ENCODE data around the gene IPCEF1.

IPCEF1 gene

DNA sequence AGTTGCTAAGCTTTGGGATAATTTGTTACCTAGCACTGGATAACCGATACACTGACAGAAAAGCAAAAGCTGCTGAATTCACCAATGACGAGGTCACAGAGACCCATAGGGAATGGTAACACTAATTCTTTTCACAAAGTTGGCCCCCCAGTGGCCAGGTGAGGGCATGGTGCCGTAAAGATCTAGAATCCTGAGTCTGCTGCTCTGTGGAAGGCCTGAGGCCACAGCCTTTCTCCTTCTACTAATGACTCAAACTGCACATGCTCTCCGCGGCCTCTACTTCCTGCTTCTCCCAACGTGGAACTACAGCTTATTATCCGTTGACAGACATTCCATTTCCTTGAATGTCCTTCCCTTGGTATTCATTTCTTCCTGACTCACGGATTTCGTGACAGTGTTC is 190.5 kb downstream of the IPCEF1 start:
- FAIRE-seq (no peak), DNase-seq (ENCODE audit: insufficient read length, low spot score) (no peak)
- no peak for TF ChIP-seq POLR2A (IDR thresholded peaks at IDR 0.05; ENCODE audit: low read depth, low read length)

DNA sequence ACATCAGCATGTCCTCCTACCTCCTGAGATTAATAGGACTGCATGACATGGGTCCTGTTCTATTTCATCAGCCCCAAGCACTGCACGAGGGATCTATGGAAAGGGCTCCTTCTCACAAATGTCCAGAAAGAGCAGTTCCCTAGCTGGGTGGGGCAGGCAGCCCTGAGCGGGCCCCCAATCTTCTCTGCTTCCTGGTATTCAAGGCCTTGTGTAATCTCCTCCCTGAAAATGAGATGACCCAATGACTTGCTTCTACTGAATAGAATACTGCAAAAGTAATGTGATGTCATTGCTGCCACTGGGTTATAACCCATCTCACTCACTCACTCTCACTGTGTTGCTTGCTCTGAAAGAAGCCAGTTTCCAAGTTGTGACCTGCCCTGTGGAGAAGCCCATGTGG is 191.1 kb downstream of the IPCEF1 start:
- DNase-seq (ENCODE audit: insufficient read length, low spot score) = no peak
- no peak for TF ChIP-seq POLR2A (IDR thresholded peaks at IDR 0.05; ENCODE audit: low read depth, low read length)
- FAIRE-seq = no peak

DNA sequence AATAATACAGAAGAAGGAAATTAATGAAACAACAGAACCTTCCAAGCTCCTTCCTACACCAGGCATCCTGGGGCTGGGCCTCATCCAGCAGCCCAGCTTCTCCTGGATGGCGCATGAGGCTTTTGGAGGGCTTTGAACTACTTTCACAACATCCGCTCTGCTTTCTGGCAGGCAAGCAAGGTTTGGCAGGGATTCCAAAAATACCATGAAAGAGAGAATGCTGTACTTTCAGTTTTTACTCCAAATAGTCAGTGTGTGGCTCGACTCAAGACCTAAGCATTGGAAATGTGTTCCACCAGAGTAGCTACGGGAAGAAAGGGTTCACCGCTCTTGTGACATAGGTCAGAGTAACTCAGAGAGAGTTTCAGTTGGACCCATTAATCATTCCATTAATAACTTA is 192.2 kb downstream of the IPCEF1 start:
- DNase-seq (ENCODE audit: insufficient read length, low spot score) (no peak), FAIRE-seq (no peak)
- no peak for TF ChIP-seq POLR2A (IDR thresholded peaks at IDR 0.05; ENCODE audit: low read depth, low read length)

- FAIRE-seq (no peak), DNase-seq (ENCODE audit: insufficient read length, low spot score) (no peak)
These were observed 194.9 kb downstream of the IPCEF1 start for GRCh38 chr6:154161689-154162088.

GRCh38 chr6:154159126-154159525 is 197.5 kb downstream of the IPCEF1 start:
- no peak for FAIRE-seq
- no peak for TF ChIP-seq POLR2A (IDR thresholded peaks at IDR 0.05; ENCODE audit: low read depth, low read length)
- DNase-seq (ENCODE audit: insufficient read length, low spot score) = no peak

More at GRCh38 chr6:154161689-154162088, 194.9 kb downstream of the IPCEF1 start:
- TF ChIP-seq POLR2A (IDR thresholded peaks at IDR 0.05; ENCODE audit: low read depth, low read length) = no peak

- DNase-seq (ENCODE audit: insufficient read length, low spot score) (no peak), FAIRE-seq (no peak)
- no peak for TF ChIP-seq POLR2A (IDR thresholded peaks at IDR 0.05; ENCODE audit: low read depth, low read length)
These were observed 198.9 kb downstream of the IPCEF1 start for GRCh38 chr6:154157706-154158105.

- FAIRE-seq = no peak
These were observed 199.5 kb downstream of the IPCEF1 start for GRCh38 chr6:154157082-154157481.

DNA sequence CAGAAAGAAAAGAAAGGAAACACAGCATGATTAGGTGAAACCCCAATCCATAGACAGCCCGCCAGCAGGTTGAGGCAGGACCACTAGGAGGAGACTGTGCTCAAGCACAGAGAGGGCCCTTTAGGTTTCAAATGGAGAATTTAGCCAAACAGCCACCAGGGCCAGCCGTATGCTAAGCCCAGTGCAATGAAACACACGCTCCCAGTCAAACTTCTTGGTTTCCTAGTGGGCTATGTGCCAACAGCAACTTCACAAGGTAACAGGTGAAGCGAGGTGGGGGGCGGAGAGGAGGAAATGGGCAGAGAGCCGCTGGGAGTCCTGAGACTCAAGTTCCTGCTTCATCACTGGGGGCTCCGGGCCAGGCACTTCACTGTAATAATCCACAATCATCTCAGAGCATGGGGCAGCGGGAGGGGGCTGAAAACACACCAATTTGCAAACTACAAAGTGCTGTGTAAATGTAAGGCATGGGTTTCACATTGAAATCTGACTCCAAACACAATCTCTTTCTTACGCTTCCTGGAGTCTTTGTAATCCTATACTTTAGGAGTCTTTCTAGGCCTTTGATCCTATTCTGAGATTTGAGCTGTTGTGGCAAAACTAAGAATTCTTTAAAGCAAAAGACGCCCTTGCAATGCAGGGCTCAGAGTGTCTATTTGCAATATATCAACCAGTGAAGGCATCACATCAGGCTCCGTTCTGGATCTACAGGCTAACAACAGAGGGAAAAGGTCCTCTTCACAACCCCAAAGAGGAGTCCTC is 200.3 kb downstream of the IPCEF1 start:
- FAIRE-seq (no peak), DNase-seq (ENCODE audit: insufficient read length, low spot score) (no peak)
- no peak for TF ChIP-seq POLR2A (IDR thresholded peaks at IDR 0.05; ENCODE audit: low read depth, low read length)

More at GRCh38 chr6:154157082-154157481, 199.5 kb downstream of the IPCEF1 start:
- TF ChIP-seq POLR2A (IDR thresholded peaks at IDR 0.05; ENCODE audit: low read depth, low read length) = no peak
- no peak for DNase-seq (ENCODE audit: insufficient read length, low spot score)

DNA sequence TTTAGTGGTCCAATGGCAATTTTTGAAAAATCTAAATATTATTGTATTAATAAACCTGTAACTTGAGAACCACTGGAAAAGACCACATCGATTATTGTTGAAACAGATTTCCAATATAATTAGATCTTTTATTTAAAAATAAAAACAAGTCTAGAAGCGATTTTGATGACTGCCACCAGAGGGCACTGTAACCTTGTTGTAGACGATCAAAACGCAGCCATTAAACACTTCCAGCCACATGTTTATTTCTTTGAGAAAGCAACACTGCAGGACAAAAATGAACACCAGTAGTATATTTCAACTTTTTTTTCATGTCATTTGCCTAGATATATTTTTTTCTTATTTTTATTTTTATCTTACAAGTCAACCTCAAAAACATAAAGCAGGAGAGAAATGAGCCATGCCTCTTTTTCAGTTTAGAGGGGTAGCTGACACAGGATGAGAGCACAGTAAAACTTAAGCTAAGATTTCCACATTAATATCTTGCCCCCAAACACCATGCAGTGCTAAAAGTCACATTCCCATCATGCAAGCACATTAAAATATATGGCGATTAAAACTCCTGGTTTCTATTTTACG is 202.1 kb downstream of the IPCEF1 start:
- FAIRE-seq (no peak), DNase-seq (ENCODE audit: insufficient read length, low spot score) (no peak)
- TF ChIP-seq POLR2A (IDR thresholded peaks at IDR 0.05; ENCODE audit: low read depth, low read length) = no peak

DNA sequence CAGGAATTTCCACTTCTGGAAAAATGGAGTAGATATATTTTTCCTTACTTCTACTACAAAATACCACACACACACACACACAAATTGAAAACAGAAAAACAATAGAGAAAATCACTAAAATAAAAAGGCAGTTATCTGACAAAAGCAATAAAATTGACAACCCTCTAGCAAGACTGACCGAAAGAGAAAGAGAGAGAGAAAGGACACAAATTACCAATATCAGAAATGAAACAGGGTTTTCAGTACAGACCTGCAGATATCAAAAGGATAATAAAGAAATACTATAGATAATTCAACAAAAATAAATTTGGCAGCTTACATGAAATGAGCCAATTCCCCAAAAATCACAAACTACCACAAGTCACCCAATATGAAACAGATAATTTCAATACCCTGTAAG is 212.8 kb downstream of the IPCEF1 start:
- no peak for FAIRE-seq
- DNase-seq (ENCODE audit: insufficient read length, low spot score) = no peak
- no peak for TF ChIP-seq POLR2A (IDR thresholded peaks at IDR 0.05; ENCODE audit: low read depth, low read length)

GRCh38 chr6:154140743-154141142 is 215.9 kb downstream of the IPCEF1 start:
- TF ChIP-seq POLR2A (IDR thresholded peaks at IDR 0.05; ENCODE audit: low read depth, low read length) = no peak
- DNase-seq (ENCODE audit: insufficient read length, low spot score) (no peak), FAIRE-seq (no peak)

- FAIRE-seq (no peak), DNase-seq (ENCODE audit: insufficient read length, low spot score) (no peak)
- TF ChIP-seq POLR2A (IDR thresholded peaks at IDR 0.05; ENCODE audit: low read depth, low read length) = no peak
These were observed 216.7 kb downstream of the IPCEF1 start for GRCh38 chr6:154139892-154140291.

GRCh38 chr6:154138793-154139192 is 217.8 kb downstream of the IPCEF1 start:
- TF ChIP-seq POLR2A (IDR thresholded peaks at IDR 0.05; ENCODE audit: low read depth, low read length) = no peak
- FAIRE-seq (no peak), DNase-seq (ENCODE audit: insufficient read length, low spot score) (no peak)

GRCh38 chr6:154134471-154135147 is 222.0 kb downstream of the IPCEF1 start:
- TF ChIP-seq POLR2A (IDR thresholded peaks at IDR 0.05; ENCODE audit: low read depth, low read length) = no peak
- no peak for FAIRE-seq
- no peak for DNase-seq (ENCODE audit: insufficient read length, low spot score)

DNA sequence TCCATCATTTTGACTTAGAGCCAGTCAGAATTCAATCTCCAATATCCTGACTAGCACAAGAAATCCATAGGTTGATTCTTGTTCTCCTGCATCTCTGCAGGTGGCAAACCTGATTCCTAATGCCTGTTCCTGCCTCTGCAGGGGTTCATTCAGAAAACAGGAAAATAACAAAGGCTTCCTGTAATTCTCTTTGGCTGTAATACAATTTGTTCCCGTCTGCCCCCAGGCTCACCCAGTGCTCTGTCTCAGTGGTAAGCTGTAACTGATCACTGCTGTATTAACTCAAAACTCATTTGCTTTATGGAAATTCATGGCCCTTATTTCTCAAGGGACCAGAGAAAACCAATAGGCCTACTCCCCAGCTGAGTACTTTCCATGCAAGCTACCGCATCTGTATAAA is 228.9 kb downstream of the IPCEF1 start:
- TF ChIP-seq POLR2A (IDR thresholded peaks at IDR 0.05; ENCODE audit: low read depth, low read length) = no peak
- DNase-seq (ENCODE audit: insufficient read length, low spot score) = no peak
- FAIRE-seq = no peak
